Measurements from ENCODE around the gene NR0B1. TPM values are rescaled to one million over a fixed set of nuclear protein-coding genes. Genes with fewer than 3 reads are reported as not detected.

The NR0B1 gene
- total and polyA plus RNA-seq, 3 experiments from 2014 or later = not detected

DNA sequence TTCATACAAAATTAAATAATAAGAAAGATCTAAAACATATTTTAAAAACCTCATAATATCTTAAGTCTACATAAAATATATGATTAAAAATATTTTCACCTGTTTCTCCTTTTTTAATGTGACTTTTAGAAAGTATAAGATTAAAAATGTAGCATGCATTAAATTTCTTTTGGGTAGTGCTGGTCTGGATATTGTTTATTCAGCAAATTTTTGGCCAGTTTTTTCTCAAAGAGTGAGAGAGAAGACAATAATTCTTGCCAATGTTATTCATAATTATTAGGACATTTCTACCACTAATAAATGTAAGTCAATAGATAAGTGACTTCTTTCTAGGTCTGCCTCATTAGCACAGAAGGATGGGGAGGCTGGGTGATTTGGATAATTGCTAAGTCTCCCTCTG lies 48.2 kb downstream of the NR0B1 start:
- no peaks in the 10 kb centered on the region for H3K36me3 Mint-ChIP-seq
- ChIA-PET POLR2A (no interaction called here), CTCF (no interaction called here)
- H3K27me3 Mint-ChIP-seq = peaks cover 0 to 4% of the 10 kb centered on the region in 2 donors
- peaks cover 0 to 6% (median 4%) of the 10 kb centered on the region in 5 donors for H3K9me3 Mint-ChIP-seq
- Histone ChIP-seq H3K4me1 (ENCODE audit: insufficient read depth, low read length) (no peaks in the 10 kb centered on the region), H3K27me3 (ENCODE audit: insufficient read depth, low read length, poor library complexity, severe bottlenecking) (no peaks in the 10 kb centered on the region), H3K36me3 (ENCODE audit: insufficient read depth, low read length) (no peaks in the 10 kb centered on the region), H3K4me3 (ENCODE audit: low read length) (no peak overlapping the region), H3K9me3 (ENCODE audit: low read length) (no peaks in the 10 kb centered on the region), H3K27ac (ENCODE audit: low read depth, low read length) (no peak overlapping the region)
- no peak for DNase-seq
- no peak overlapping the region for H3K27ac Mint-ChIP-seq
- H3K4me3 Mint-ChIP-seq = no peak overlapping the region
- no peaks in the 10 kb centered on the region for H3K4me1 Mint-ChIP-seq

DNA sequence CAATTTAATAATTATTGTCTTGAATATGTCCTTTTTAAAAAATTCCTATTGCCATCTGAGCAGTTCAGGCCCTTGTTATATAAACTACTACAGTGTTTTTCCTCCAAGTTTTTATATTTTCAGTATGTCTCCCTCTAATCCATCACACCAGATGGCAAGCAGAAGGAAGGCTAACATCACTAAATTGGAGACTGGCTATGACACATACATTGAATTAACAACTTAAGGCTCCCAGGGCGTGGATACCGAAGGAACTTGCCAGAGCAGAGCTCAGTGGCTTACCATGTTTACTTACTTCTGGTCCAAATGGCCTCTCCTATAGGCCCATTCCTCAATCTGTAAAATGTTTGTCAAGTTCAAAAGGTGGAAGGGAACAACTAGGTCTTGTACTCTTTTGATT lies 49.3 kb downstream of the NR0B1 start:
- POLR2A ChIA-PET = no interaction called here

More for the DNA sequence above, 49.3 kb downstream of the NR0B1 start:
- no peak overlapping the region for H3K27ac Mint-ChIP-seq
- H3K27me3 ChIP-seq (ENCODE audit: insufficient read depth, low read length, poor library complexity, severe bottlenecking) = no peaks in the 10 kb centered on the region
- peaks cover 0 to 9% (median 6%) of the 10 kb centered on the region in 5 donors for H3K9me3 Mint-ChIP-seq
- no peak overlapping the region for H3K4me3 Mint-ChIP-seq
- H3K36me3 ChIP-seq (ENCODE audit: insufficient read depth, low read length) = no peaks in the 10 kb centered on the region
- no peak overlapping the region for H3K4me3 ChIP-seq (ENCODE audit: low read length)
- H3K4me1 ChIP-seq (ENCODE audit: insufficient read depth, low read length) = no peaks in the 10 kb centered on the region
- peaks cover 0 to 4% of the 10 kb centered on the region in 2 donors for H3K27me3 Mint-ChIP-seq
- CTCF ChIA-PET = no interaction called here
- DNase-seq = no peak
- no peak overlapping the region for H3K27ac ChIP-seq (ENCODE audit: low read depth, low read length)
- H3K36me3 Mint-ChIP-seq = no peaks in the 10 kb centered on the region
- H3K9me3 ChIP-seq (ENCODE audit: low read length) = no peaks in the 10 kb centered on the region
- H3K4me1 Mint-ChIP-seq = no peaks in the 10 kb centered on the region

Other genes starting within 250 kb of the NR0B1 start
- gene MAGEB2, start 93.8 kb downstream of the NR0B1 start, total RNA-seq = not detected
- not detected for gene MAGEB2, start 93.8 kb downstream of the NR0B1 start, polyA plus RNA-seq
- gene MAGEB3, start 78.7 kb downstream of the NR0B1 start, total RNA-seq = not detected
- gene MAGEB3, start 78.7 kb downstream of the NR0B1 start, polyA plus RNA-seq = not detected
- not detected for gene MAGEB4, start 67.4 kb downstream of the NR0B1 start, total RNA-seq
- not detected for gene MAGEB4, start 67.4 kb downstream of the NR0B1 start, polyA plus RNA-seq
- not detected for gene MAGEB1, start 62.2 kb downstream of the NR0B1 start, total RNA-seq
- gene MAGEB1, start 62.2 kb downstream of the NR0B1 start, polyA plus RNA-seq = not detected